C4-2B (cell line): ENCODE data around the gene LGI4.

Experiments
- ZFX ChIP-seq: fragments of 450-650 bp; IDR thresholded peaks from 2 replicates; pipeline ENCODE4 v1.6.1; 2017
- TF ChIP-seq, protein P1 (sequence below): fragments of 450-650 bp; conservative IDR thresholded peaks from 2 replicates; pipeline ENCODE4 v1.5.1; 2017; ENCODE audit warnings: mild to moderate bottlenecking

DNA sequence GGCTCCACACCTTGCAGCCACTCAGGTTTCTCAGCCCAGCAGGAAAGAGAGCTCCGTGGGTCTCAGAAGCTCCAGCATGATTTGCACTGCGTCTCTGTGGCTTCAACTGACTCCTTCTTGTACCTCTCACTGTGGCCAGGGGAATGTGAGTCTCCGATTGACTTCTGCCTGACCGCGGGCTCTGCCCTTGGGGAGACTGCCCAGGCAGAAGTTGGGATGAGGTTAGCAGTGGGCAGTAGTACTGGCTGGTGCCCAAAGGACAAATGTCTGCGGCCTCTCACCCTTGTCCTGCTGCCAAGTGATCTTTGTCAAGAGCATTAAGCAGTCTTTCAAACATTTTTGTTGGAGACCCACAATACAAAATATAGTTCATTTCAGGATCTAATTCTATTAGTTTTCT, 53.7 kb downstream of the LGI4 start:
- TF ChIP-seq, protein P1, sequence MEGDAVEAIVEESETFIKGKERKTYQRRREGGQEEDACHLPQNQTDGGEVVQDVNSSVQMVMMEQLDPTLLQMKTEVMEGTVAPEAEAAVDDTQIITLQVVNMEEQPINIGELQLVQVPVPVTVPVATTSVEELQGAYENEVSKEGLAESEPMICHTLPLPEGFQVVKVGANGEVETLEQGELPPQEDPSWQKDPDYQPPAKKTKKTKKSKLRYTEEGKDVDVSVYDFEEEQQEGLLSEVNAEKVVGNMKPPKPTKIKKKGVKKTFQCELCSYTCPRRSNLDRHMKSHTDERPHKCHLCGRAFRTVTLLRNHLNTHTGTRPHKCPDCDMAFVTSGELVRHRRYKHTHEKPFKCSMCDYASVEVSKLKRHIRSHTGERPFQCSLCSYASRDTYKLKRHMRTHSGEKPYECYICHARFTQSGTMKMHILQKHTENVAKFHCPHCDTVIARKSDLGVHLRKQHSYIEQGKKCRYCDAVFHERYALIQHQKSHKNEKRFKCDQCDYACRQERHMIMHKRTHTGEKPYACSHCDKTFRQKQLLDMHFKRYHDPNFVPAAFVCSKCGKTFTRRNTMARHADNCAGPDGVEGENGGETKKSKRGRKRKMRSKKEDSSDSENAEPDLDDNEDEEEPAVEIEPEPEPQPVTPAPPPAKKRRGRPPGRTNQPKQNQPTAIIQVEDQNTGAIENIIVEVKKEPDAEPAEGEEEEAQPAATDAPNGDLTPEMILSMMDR = no peak
- no peak for TF ChIP-seq ZFX
